HG03457 (cell line): Measurements from ENCODE around the gene DBF4.
A peak's percentile ranks its signal among the peaks of the same experiment; 100 is the strongest.
"Not testable (repeated sequence)": the region's sequence is repeated elsewhere in the genome, so short reads cannot be mapped to it uniquely, and the experiment has no call there.

Experiments
- ATAC-seq: cut with Tn5 transposase; IDR thresholded peaks from one replicate; pipeline ENCODE4 v1.9.1; 2021; ENCODE audit warnings: moderate number of reproducible peaks; ENCODE audit not compliant: unreplicated experiment

Gene DBF4, protein sequence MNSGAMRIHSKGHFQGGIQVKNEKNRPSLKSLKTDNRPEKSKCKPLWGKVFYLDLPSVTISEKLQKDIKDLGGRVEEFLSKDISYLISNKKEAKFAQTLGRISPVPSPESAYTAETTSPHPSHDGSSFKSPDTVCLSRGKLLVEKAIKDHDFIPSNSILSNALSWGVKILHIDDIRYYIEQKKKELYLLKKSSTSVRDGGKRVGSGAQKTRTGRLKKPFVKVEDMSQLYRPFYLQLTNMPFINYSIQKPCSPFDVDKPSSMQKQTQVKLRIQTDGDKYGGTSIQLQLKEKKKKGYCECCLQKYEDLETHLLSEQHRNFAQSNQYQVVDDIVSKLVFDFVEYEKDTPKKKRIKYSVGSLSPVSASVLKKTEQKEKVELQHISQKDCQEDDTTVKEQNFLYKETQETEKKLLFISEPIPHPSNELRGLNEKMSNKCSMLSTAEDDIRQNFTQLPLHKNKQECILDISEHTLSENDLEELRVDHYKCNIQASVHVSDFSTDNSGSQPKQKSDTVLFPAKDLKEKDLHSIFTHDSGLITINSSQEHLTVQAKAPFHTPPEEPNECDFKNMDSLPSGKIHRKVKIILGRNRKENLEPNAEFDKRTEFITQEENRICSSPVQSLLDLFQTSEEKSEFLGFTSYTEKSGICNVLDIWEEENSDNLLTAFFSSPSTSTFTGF

DNA sequence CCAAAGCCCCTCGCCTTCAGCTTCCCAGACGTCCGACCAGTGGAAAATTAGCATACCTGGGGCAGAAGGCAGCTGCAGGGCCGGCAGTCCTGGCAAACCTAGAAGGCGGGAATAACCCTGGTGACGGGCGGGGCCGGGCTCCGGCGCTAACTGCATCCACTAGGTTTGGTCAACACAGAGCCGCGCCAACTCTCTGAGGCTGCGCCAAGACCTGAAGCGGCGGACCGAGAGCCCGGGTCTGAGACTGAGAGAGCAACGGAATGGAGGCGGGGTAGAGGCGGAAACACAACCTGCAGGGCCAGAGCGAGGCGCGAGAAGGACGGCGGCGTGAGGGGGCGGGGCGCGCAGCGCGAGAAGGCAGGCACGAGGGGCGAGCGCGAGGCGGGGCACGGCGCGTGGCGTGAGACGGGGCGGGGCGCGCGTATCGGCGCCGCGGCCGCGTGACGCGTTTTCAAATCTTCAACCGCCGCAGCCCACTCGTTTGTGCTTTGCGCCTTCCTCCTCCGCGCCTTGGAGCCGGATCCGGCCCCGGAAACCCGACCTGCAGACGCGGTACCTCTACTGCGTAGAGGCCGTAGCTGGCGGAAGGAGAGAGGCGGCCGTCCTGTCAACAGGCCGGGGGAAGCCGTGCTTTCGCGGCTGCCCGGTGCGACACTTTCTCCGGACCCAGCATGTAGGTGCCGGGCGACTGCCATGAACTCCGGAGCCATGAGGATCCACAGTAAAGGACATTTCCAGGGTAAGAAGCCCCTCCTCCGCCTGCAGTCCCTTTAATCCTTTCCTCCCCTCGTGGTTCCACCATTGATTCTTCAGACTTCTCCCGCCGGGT is at the start of gene DBF4, which contains the start of gene SLC25A40:
TSS of gene DBF4 (plus strand) at position 454 of the 829 bp plus-strand sequence. CDS start at position 694, 240 bp downstream.
TSS of gene SLC25A40 (minus strand) at position 321 of the 829 bp plus-strand sequence. CDS start 17,633 bp downstream, outside the sequence.
- ATAC-seq, result peak; percentile 84

DNA sequence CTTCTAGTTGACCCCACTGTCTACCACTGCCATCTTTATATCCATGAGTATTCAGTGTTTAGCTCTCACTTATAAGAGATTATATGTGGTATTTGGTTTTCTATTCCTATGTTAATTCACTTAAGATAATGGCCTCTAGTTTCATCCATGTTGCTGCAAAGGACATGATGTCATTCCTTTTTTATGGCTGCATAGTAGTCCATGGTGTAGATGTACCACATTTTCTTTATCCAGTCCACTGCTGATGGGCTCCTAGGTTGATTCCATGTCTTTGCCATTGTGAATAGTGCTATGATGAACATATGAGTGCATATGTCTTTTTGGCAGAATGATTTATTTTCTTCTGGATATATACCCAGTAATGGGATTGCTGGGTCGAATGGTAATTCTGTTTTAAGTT is 47.9 kb upstream of the DBF4 start:
- not testable (repeated sequence) for ATAC-seq

DNA sequence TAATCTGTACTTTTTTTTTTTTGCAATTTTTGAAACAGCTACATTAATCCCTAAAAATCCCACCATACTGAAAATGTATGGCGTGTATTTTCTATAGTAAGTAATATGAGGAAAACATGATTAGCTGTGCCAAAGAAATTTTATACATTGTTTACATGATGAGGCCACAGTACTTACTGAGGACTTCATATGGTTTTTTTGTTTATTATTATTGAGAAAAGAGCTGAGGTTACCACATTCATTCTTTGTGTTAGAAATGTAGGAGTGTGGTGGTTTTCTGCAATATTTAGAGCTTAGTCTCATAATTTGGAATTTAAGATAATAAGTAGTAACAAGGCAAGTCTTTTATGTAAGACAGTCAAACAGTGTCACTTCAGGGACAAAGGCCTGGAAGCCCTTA is 45.2 kb upstream of the DBF4 start:
- ATAC-seq, result no peak

DNA sequence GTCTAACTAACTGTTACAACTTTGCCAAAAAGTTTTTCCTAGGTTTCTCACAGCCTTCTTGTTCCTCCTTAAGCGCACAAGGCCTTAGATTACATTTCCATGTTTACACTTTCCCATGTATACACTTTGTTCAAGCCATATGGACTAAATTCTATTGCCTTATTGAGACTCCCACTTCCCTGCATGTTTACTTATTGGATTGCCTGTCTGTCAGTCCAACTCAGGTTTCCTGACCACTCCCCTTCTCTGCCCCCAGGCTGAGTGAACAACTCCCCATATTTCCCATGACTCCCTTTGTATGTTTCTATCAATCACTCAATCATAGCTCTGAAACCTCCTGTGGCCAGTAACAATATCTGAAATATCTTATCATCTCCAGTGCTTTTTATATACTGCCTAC is 43.2 kb upstream of the DBF4 start:
- no peak for ATAC-seq

DNA sequence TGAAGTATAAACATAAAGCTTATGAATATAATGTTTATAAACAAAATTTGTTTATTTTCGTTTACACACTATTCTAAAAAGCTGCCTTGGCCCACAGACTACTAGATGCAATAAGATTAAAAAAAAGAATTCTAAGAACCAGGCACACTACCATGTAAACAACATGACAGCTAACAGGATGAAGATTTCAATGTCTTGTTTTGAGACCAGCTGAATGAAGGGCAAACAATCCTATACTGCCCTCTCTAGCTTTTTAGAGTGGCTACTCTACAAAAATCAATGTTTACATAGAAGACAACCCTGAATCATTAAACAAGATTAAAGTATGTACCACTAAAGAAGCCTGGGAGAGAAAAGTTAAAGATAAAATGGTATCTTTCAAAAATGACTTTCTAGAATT is 38.7 kb upstream of the DBF4 start:
- no peak for ATAC-seq

DNA sequence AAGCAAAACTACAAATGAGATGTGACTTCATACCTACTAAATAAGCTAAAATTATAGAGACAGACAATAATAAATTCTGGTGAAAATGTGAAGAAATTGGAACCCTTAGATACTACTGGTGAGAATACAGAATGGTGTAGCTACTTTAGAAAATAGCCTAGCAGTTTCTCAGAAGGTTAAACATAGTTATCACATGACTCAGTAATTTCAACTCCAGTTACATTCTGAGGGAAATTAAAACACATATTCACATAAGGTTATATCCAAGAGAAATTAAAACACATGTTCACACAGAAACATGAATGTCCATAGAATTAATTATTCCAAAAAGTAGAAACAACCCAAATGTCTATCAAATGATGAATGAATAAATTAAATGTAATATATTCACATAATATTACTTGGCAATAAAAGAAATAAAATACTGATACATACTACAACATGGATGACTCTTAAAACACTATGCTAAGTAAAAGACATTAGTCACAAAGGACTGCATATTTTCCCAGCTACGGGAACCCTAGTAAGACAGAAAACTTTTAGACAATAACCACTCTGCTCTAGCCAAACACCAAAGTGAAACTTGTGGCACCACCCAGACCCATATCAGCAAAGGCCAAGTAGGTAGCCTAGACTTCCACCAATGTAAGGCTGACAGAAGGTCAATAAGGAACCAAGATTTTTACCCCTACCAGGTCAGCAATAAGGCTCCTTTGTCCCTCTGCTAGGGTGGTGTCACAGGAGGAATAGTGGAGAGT is 25.3 kb upstream of the DBF4 start:
- ATAC-seq, result no peak

DNA sequence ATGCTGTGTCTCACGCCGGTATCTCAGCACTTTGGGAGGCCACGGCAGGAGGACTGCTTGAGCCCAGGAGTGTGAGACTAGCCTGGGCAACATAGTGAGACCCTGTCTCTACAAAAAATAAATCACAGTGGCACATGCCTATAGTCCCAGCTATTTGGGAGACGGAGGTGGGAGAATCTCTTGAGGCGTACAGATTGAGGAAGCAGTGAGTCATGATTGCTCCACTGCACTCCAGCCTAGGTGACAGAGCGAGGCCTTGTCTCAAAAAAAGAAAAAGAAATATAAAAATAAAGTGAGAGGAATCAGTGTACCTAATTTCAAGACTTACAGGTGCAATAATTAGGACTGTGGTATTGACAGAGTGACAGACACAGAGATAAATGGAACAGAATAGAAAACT is 24.0 kb upstream of the DBF4 start:
- no peak for ATAC-seq

DNA sequence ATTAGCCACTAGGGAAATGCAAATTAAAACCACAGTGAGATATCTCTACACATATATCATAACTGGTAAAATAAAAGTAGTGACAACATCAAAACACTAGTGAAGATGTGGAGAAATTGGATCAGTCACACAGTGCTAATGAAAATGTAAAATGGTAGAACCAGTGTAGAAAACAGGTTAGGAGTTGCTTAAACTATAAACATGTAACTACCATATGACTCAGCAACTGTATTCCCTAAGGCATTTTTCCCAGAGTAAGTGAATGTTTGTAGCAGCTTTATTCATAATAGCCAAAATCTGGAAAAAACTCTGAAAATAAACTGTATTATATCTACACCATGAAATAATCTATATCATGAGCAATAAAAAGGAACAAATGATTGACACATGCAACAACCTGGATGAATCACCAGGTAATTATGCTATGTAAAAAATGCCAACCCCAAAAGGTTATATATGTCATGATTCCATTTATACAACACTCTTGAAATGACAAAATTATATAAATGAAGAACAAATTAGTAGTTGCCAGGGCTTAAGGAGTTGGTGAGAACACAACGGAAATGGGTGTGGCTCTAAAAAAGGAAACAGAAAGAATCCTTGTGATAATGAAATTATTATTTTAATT is 22.9 kb upstream of the DBF4 start:
- no peak for ATAC-seq

DNA sequence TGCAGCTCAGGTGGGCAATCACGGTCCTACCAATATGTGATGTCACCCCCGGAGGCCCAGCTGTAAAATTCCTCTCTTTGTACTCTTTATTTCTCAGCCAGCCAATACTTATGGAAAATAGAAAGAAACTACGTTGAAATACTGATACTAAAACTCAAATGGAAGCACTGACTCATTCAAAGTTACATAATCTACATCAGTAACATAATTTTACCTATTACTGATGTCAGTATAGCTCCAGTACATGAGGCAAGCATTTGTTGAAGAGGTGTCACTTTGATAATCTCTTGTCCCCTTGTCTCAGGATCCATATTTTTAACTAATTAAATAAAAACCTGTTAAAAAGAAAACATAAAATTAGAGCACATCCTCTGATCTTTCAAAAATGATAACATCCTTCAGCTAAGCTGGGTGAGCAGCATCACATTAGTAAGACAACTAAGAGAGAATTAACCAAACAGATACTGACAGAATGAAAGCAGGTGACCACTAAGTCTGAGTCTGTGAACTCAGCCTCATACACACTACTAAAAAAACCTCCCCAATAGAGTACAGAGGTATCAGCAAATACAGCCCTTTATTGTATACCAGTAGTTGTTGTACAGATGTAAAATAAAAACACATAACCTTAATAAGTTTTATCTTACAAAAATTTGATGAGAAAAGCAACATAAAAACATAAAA is 17.7 kb upstream of the DBF4 start:
- no peak for ATAC-seq

DNA sequence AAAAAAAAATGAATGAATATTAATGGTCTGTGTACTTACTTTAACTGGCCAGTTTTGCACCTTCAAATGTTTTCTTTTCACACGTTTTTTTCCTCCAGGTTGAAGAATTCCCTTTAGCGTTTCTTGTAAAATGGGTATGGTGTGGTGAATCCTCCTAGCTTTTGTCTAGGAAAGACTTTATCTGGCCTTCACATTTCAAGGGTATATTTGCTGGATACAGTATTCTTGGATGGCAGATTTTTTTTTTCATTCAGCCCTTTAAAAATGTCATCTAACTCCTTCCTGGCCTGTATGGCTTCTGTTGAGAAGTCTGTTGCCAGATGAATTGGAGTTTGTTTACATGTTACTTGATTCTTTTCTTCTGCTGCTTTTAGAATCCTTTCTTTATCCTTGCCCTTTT is 10.2 kb upstream of the DBF4 start:
- ATAC-seq, result no peak

DNA sequence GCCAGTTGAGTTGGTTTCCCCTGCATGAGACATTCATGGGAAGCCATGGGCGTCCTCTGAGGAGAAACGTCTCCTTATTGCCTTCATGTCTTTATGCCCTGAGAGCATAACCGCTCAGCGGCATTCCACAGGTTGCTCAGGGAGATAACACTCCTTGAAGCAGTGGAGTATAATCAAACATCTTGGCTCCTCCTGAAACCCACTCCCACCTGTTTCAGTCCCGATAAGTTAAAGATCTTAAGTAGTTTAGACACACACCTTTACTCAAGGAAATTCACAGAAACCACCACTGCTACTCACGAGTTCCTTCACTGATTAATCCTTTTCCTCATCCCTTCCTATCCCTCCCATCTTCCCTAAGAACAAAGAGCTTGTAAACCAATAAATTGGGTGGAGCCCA is 9.8 kb upstream of the DBF4 start:
- ATAC-seq, result not testable (repeated sequence)

DNA sequence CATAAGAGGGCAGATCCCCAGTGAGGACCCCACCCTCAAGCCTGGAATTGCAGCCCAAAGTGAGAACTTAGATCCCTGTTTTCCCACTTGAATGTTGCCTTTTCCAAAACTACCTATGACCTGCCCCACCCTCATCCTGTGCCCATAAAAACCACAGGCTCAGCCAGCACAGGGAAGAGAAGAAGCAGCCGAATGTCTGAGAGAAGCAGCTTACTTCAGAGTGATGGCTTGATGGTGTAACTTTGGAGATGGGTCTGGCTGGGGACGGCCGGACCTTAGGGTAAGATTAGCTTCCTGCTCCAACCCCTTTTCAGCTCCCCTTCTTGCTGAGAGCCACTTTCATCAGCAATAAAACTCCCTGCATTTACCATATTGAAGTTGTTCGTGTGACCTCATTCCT is 5.8 kb upstream of the DBF4 start:
- no peak for ATAC-seq

DNA sequence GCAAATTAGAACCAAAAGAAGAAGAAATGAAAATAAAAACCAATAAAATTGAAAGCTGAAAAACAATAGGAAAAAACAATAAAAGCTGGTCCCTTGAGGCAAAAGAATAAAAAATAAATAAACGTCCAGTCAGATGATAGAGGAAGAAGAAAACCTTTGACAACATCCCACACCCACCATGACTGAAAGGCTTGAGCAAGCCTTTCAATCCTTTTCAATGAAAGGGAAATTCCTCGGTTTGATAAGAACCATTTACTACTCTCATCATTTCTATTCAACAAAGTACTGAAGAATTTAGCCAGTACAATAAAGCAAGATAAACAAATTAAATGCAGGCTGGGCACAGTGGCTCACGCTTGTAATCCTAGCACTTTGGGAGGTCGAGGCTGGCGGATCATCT is 3.9 kb upstream of the DBF4 start:
- ATAC-seq, result no peak

DNA sequence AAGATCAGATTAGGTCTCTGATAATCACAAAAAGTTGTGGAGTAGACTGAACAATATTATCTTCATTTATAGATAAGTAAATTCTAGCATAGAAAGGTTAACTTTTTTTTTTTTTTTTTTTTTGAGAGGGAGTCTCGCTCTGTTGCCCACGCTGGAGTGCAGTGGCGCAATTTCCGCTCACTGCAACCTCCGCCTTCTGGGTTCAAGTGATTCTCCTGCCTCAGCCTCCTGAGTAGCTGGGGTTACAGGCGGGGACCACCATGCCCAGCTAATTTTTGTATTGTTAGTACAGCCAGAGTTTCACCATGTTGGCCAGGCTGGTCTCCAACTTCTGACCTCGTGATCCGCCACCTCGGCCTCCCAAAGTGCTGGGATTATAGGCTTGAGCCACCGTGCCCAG is 3.0 kb upstream of the DBF4 start:
- not testable (repeated sequence) for ATAC-seq

DNA sequence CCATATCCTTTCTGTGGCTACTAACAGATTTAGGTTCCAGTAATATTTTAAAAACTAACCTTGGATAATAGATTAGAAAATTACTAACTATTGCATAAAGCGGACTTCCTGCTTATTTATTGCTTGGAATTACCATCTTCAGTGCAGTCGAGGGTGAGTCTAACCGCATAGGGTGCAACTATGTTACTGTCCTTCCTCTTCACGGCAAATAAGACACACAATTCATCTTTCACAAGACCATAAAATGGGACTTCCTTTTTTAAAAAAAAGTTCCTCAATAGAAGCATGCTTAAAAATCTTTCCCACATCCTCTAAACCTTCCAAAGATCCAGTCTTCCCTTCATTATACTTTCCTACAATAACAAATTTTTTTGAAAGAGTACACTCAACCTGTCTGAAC is 2.2 kb upstream of the DBF4 start:
- ATAC-seq, result no peak

DNA sequence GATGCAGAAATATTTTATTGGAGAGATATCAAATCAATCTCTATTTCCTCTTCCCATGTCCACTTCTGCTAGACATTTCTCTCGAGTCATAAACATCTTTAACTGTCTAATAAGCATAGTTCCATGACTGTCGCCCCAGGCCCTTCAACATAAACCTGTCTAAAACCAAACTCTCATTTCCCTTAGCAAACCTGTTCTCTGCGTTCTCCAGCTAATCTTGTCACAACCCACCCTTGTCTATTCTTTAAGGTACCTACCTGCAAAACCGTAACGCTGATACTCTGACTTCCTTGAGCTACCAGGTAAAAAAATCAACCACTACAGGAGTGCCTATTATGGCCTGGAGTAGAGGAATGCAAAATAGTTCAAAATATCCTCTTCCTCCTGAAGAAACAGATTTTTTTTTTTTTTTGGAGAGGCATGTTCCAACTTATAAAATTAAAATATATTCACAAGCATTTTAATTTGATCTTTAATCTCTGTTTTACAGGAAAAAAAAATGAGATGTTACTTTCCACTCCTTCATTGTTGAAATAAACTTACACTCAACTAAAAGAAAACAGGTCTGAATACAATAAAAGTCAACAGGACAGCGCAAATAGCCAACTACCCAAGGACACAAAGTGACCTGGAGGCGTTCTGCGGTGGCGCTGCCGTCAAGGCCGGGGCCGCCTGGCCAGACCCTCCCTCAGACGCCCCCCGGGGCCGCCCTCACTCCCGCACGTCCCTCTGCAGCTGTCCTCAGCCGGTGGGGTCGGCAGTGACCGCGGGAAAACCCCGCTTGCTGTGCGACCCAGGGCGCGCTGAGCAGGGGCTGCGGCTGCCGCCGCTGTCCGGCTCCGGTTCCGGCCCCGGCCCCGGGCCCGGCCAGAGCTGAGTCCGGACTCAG is 898 bp upstream of the DBF4 start:
- ATAC-seq, result peak; percentile 12

DNA sequence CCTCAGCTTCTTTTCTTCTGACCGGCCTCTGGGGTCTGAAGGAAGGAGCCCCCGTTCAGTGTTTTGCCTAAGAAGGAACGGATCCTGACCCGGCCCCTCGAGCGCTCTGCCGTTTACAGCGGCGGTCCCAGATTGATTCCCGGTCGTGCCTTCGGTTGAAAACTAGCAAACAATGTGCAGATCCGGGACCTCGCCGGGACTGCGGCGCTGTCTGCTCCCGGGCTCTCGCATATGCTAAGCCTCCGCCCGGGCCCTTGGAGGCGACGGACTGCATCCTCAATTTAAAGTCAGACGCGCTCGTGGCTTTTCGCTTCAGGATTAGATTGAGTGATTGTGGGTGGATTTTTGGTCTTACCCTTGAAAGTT is 559 bp downstream of the DBF4 start:
- ATAC-seq, result no peak

DNA sequence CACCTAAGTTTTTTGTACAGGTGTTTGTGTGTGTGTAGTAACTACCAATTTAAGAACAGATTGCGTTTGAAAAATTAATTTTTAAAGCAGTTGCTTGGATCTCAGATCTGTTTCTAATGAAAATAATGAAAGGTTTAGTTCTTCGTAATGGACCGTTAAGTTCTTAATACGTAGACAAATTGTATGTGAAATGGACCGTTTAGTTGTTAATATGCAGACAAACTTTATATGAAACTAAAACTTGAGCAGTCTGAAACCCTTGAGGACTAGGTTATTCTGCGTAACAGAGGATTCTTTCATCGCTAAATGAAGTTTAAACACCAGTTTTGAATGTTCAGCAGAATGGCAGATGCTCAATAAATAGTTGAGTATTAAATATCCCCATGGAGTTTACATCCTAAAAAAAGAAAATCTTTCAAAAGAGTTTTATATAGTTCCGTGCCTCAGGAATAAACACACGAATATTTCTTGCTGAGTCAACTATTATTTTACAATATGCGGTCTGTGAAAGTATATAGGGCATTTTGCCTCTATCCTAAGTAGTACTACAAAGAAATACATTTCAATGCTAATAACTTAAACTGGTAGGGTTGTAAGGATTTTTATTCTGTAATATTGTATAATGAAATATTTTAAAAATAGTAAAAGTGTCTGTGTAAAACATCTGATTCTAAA is 1.2 kb downstream of the DBF4 start:
- no peak for ATAC-seq
